Astrocyte (in vitro differentiated cells and primary cell): Measurements from ENCODE around the gene SLC12A4. TPM values are rescaled to one million over a fixed set of nuclear protein-coding genes. Genes with fewer than 3 reads are reported as not detected.

ENCODE experiments used
- DNase-seq: peaks from one replicate; pipeline ENCODE4 v3.0.0-alpha.2; 2010; ENCODE audit warnings: low read depth
- FAIRE-seq: peaks from 2 replicates; lab custom pipeline; 2011; peaks lifted over from hg19 to GRCh38; lab: Jason Lieb, UNC
- H2AFZ ChIP-seq: 2 replicates; pipeline ENCODE4 v1.6.0; 2012; ENCODE audit warnings: low read depth, low read length, inconsistent platforms
- H3K27ac ChIP-seq: 2 replicates; pipeline ENCODE4 v1.5.1; 2011; ENCODE audit warnings: low read depth, low read length, inconsistent platforms
- H3K27me3 ChIP-seq: 2 replicates; pipeline ENCODE4 v1.6.0; 2011; ENCODE audit warnings: low read length, inconsistent platforms; ENCODE audit not compliant: insufficient read depth
- H3K36me3 ChIP-seq: 2 replicates; pipeline ENCODE4 v1.5.1; 2011; ENCODE audit warnings: low read length, inconsistent platforms; ENCODE audit not compliant: insufficient read depth
- H3K4me1 ChIP-seq: 2 replicates; pipeline ENCODE4 v1.5.1; 2011; ENCODE audit warnings: low read length, inconsistent platforms; ENCODE audit not compliant: insufficient read depth
- H3K4me2 ChIP-seq: 2 replicates; pipeline ENCODE4 v1.6.0; 2012; ENCODE audit warnings: low read length, inconsistent platforms
- H3K4me3 ChIP-seq: 2 replicates; pipeline ENCODE4 v1.5.1; 2011; ENCODE audit warnings: low read depth, mild to moderate bottlenecking, low read length, inconsistent platforms; ENCODE audit not compliant: insufficient read depth
- H3K79me2 ChIP-seq: 2 replicates; pipeline ENCODE4 v1.6.0; 2012; ENCODE audit warnings: mild to moderate bottlenecking, low read length, inconsistent platforms; ENCODE audit not compliant: insufficient read depth
- H3K9ac ChIP-seq: 2 replicates; pipeline ENCODE4 v1.6.0; 2012; ENCODE audit warnings: mild to moderate bottlenecking, low read length, inconsistent platforms
- H3K9me3 ChIP-seq: 2 replicates; pipeline ENCODE4 v1.5.1; 2012; ENCODE audit warnings: low read depth, mild to moderate bottlenecking, low read length, inconsistent platforms; ENCODE audit not compliant: insufficient read depth
- H4K20me1 ChIP-seq: 2 replicates; pipeline ENCODE4 v1.6.0; 2012; ENCODE audit warnings: low read length, inconsistent platforms; ENCODE audit not compliant: insufficient read depth
- H3K27ac Mint-ChIP-seq: one replicate; pipeline ENCODE4 v1.8.0; 2021; ENCODE audit warnings: mild to moderate bottlenecking, mixed read lengths; ENCODE audit not compliant: unreplicated experiment
- H3K27me3 Mint-ChIP-seq: one replicate; pipeline ENCODE4 v1.8.0; 2021; ENCODE audit warnings: low read depth, mixed read lengths; ENCODE audit not compliant: unreplicated experiment
- H3K36me3 Mint-ChIP-seq: one replicate; pipeline ENCODE4 v1.8.0; 2021; ENCODE audit warnings: low read depth, mixed read lengths; ENCODE audit not compliant: unreplicated experiment
- H3K4me1 Mint-ChIP-seq: one replicate; pipeline ENCODE4 v1.8.0; 2021; ENCODE audit warnings: low read depth, mixed read lengths; ENCODE audit not compliant: unreplicated experiment
- H3K4me3 Mint-ChIP-seq: one replicate; pipeline ENCODE4 v1.8.0; 2021; ENCODE audit warnings: mild to moderate bottlenecking, moderate library complexity, mixed read lengths; ENCODE audit not compliant: unreplicated experiment
- H3K9me3 Mint-ChIP-seq: one replicate; pipeline ENCODE4 v1.8.0; 2021; ENCODE audit warnings: mild to moderate bottlenecking, mixed read lengths; ENCODE audit not compliant: unreplicated experiment
- EZH2 ChIP-seq: IDR thresholded peaks from 2 replicates; pipeline ENCODE4 v1.6.1; 2012; ENCODE audit warnings: mild to moderate bottlenecking, low read length, inconsistent platforms; ENCODE audit not compliant: insufficient read depth
- total RNA-seq: library from RNA; stranded (reverse); gene quantifications from 2 replicates; pipeline ENCODE4 v1.2.1, GENCODE V29; 2021
- TF ChIP-seq, protein P1 (sequence below): IDR thresholded peaks from 2 replicates; pipeline ENCODE4 v1.5.1; 2011; ENCODE audit warnings: low read depth, mild to moderate bottlenecking, inconsistent platforms, low read length, moderate library complexity; ENCODE audit not compliant: insufficient read depth

Gene SLC12A4
- total RNA-seq, 1 donor from 2014 or later = 118 TPM

DNA sequence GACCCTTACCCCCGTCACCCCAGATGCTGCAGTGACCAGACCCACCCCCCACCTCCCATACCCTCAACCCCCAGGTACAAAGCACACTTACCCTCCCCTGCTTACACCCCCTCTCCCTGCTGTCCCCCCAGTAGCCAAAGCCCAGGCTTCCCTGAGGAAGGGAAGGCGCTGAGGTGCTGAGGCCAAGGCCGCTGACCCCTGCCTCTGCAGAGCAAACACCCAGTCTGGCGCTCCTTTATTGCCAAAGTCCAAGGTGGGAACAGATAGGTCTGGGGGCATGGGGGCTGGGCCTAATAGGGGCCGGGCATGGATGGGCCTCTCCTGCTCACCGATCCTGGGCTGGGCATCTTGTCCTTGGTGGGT, 25.2 kb downstream of the SLC12A4 start:
- Mint-ChIP-seq H3K27me3 (no peaks in the 10 kb centered on the region), H3K4me1 (no peaks in the 10 kb centered on the region), H3K4me3 (no peak overlapping the region), H3K27ac (no peak overlapping the region), H3K36me3 (peaks cover 13% of the 10 kb centered on the region), H3K9me3 (no peaks in the 10 kb centered on the region)
- no peak for FAIRE-seq
- no peaks in the 10 kb centered on the region for H3K27me3 ChIP-seq
- H3K79me2 ChIP-seq = peaks cover 14% of the 10 kb centered on the region
- no peak overlapping the region for H2AFZ ChIP-seq
- H3K9ac ChIP-seq = no peak overlapping the region
- peaks cover 15% of the 10 kb centered on the region for H3K4me1 ChIP-seq
- DNase-seq = no peak
- H3K9me3 ChIP-seq = no peaks in the 10 kb centered on the region
- peaks cover 83% of the 10 kb centered on the region for H4K20me1 ChIP-seq
- no peak for TF ChIP-seq EZH2
- TF ChIP-seq, protein P1, sequence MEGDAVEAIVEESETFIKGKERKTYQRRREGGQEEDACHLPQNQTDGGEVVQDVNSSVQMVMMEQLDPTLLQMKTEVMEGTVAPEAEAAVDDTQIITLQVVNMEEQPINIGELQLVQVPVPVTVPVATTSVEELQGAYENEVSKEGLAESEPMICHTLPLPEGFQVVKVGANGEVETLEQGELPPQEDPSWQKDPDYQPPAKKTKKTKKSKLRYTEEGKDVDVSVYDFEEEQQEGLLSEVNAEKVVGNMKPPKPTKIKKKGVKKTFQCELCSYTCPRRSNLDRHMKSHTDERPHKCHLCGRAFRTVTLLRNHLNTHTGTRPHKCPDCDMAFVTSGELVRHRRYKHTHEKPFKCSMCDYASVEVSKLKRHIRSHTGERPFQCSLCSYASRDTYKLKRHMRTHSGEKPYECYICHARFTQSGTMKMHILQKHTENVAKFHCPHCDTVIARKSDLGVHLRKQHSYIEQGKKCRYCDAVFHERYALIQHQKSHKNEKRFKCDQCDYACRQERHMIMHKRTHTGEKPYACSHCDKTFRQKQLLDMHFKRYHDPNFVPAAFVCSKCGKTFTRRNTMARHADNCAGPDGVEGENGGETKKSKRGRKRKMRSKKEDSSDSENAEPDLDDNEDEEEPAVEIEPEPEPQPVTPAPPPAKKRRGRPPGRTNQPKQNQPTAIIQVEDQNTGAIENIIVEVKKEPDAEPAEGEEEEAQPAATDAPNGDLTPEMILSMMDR = no peak
- H3K4me3 ChIP-seq = no peak overlapping the region
- no peak overlapping the region for H3K4me2 ChIP-seq
- peaks cover 50% of the 10 kb centered on the region for H3K36me3 ChIP-seq
- no peak overlapping the region for H3K27ac ChIP-seq

DNA sequence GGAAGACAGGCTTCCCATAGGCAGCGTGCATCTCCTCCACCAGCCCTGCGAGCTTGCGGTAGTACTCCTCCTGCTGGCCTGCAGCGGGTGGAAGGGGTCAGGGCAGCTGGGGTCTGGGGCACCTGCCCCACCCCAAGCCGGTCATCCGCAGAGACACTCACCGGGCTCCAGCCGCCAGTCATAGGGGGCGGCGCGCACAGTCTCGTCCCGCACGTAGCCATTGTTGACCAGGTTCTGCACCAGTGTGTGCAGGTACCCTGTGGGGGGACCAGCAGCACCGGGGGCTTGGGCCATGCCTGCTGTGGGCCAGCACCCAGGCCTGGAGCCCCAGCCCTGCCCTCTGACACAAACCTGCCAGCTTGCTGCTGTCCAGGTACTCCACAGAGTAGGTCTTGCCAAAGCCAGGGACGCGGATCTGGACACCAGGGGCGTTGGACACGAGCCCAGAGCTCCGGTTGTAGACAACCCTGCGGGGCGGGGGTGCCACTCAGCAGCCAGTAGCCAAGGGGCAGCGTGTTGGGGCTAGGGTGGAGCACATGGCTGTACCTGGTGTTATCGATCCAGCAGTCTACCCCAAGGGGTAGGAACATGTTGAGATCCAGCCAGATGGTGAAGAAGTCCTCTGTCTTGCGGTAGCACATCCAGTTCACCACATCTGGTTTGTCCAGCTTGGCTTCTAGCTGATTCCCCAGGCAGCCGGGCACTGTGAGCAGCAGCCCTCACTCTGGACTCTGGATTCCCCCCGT, 25.8 kb downstream of the SLC12A4 start:
- DNase-seq (no peak), FAIRE-seq (no peak)
- Histone ChIP-seq H3K9me3 (no peaks in the 10 kb centered on the region), H3K27ac (no peak overlapping the region), H3K4me1 (peaks cover 15% of the 10 kb centered on the region), H2AFZ (no peak overlapping the region), H3K27me3 (no peaks in the 10 kb centered on the region), H3K79me2 (peaks cover 14% of the 10 kb centered on the region), H4K20me1 (peaks cover 78% of the 10 kb centered on the region), H3K4me3 (no peak overlapping the region), H3K4me2 (no peak overlapping the region), H3K36me3 (peaks cover 50% of the 10 kb centered on the region), H3K9ac (no peak overlapping the region)
- no peak for TF ChIP-seq EZH2
- TF ChIP-seq, protein P1 = no peak
- Mint-ChIP-seq H3K9me3 (no peaks in the 10 kb centered on the region), H3K36me3 (peaks cover 13% of the 10 kb centered on the region), H3K27ac (no peak overlapping the region), H3K4me3 (no peak overlapping the region), H3K27me3 (no peaks in the 10 kb centered on the region), H3K4me1 (no peaks in the 10 kb centered on the region)

DNA sequence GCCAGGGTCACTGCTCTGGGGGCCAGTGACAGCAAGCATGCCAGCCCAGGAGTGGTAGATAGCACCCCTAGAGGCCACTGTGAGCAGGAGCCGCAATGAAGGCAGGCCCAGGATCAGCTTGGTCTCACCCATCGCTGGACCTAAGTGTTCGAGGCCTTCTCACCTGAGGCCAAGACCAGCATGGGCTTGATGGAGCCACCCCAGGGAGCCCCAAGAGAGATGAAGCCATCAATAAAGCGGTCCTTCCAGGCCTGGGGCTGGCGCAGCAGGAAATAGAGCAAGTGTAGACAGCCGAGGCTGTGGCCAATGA, 26.3 kb downstream of the SLC12A4 start:
- no peak for TF ChIP-seq EZH2
- TF ChIP-seq, protein P1 = peak; percentile 47
- Histone ChIP-seq H3K4me1 (peaks cover 19% of the 10 kb centered on the region), H3K36me3 (peaks cover 50% of the 10 kb centered on the region), H2AFZ (no peak overlapping the region), H3K9ac (no peak overlapping the region), H3K4me2 (no peak overlapping the region), H3K4me3 (no peak overlapping the region), H4K20me1 (peaks cover 74% of the 10 kb centered on the region), H3K27me3 (no peaks in the 10 kb centered on the region), H3K27ac (no peak overlapping the region), H3K79me2 (peaks cover 18% of the 10 kb centered on the region), H3K9me3 (no peaks in the 10 kb centered on the region)
- Mint-ChIP-seq H3K4me1 (peaks cover 2% of the 10 kb centered on the region), H3K36me3 (peaks cover 13% of the 10 kb centered on the region), H3K27ac (peak overlapping the region; percentile 75), H3K4me3 (no peak overlapping the region), H3K9me3 (no peaks in the 10 kb centered on the region), H3K27me3 (no peaks in the 10 kb centered on the region)
- no peak for DNase-seq
- FAIRE-seq = no peak
